HS-5 (cell line): ENCODE results near the gene MAPK11.

Experiments
- DNase-seq: peaks from one replicate; pipeline ENCODE4 v3.0.0-alpha.2; 2012; ENCODE audit warnings: low read depth

Gene MAPK11

DNA sequence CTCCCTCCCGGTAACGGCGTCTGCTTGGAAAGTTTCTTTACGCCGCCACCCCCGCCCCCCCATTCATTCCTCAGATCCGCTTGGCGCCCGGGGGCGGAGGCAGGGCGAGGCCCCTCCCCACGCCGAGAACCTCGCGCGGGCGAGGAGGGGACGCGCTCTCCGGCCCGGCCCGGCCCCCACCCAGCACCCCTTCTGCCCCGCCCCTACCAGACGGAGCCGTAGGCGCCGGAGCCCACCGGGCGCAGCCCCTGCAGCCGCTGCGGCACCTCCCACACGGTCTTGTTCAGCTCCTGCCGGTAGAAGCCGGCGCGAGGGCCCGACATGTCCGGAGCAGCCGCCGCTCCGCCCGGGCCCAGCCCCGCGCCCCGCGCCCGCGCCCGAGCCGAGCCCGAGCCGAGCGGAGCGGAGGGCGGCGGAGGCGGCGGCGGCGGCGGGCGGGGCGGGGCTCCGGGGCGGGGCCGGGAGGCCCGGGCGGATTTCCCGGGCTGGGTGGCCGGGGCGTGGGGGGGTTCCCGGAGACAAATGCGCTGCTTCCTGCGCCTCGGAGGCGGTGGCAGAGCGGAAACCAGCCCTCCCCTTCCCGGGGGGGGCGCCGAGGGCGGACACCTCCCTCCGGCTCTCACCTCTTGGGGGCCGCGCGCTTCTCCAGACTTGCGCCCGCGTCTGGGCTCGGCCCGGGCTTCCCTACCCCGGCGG, at the start of gene MAPK11:
TSS of gene MAPK11 (minus strand) at position 411 of the 696 bp plus-strand sequence. CDS start at position 323, 88 bp downstream.
- DNase-seq: no peak

DNA sequence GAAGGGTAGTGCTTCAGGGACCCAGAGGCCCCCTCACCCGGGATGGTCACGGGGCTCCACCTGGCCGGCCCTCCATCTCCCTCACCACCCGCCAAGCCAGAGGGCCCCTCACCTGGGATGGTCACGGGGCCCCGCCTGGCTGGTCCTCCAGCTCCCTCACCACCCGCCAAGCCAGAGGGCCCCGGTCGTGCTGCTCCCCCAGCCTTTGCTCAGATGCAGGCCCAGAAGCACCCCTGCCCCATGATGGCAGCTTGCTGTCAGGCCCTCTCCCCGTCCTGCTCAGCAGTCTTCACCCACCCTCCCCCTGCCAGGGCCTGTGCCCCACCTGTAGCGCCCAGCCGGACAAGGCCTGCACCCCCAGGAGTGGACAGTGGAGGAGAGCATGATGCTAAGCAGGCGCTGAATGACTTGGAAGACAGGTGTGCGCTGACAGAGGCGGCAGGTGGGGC, 49.3 kb upstream of the MAPK11 start:
- DNase-seq: no peak

DNA sequence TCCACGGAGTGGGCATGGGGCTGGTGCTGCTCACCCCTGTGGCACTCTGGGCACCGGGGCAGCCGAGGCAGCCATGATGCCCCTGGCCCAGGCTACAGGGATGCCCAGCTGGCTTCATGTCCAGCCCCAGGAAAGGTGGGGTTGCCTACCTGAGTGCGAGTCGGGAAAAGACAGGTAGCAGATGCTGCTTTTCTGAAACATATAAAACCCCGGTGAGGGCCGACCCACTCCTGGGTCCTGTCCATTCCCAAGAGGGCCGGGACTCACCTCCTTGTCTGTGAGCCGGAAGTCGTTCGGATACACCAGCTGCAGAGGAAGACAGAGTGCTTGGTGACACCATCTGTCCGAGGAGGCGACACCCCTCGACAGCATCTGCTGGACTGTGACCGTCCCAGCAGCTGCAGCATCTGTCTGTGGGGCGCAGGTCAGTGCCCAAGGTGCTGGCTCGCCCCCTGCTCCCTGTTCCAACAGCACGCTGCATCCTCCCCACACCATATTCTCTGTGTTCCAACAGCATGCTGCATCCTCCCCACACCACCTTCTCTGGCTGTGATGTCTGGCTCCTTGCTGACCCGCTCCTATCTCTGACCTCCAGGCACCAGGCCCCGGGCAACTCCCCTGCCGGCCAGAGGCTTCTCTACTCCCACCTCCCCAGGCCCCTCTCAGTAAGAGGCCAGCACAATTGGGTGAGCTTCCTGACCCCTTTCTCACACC, 48.7 kb upstream of the MAPK11 start:
- no peak for DNase-seq

DNA sequence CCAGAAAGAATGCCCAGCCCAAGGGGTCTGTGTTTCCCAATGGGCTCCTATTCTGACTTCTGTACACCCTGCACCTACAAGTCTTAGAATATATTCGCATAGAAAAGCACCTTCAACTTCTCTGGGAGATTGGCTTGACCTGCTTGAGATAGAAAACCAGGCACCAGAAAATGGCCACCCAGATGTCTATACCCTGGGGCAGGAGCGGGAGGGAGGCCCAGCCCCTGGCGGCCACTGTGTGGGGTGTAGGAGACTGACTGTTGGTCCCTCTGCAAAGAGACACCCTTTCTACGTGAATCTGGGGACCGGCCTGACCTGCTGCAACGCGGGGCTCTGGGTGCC, 48.1 kb upstream of the MAPK11 start:
- no peak for DNase-seq

DNA sequence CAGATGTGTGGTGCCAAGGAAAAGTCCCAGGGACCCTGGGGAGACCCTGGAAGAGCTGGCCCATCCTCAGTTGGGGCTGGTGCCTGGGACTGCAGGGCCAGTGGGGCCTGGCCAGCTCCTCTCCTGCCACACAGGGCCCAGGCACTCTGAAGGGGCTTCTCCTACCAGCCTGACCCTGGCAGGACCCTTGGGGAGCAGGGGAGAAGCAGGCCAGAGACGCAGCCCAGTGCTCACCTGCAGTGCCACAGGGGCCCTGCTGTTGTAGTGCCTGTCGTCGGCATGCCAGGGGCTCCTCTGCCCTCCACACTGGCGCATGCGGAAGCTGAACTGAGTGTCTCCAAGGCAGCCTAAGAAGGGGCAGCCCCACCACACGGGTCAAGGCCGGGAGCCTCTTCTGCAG, 47.5 kb upstream of the MAPK11 start:
- DNase-seq: no peak

DNA sequence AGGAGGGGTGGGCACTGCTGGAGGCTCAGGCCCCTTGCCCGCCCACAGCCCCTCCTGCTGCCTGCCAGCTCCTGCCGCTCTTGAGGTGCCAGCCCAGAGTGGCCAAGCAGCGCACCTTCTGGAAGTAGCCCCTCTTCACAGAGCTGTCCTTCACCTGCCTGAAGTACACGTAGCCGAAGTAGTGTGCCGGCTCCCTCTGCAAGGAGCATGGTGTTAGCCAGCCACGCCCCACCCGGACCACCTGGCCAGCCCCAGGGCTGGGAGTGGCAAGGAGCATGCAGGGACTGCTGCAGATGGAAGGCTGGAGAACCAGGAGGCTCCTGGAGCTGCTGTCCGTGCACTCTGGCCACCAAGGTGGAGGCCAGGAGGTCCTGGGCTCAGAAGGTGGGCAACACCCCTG, 47.0 kb upstream of the MAPK11 start:
- no peak for DNase-seq

DNA sequence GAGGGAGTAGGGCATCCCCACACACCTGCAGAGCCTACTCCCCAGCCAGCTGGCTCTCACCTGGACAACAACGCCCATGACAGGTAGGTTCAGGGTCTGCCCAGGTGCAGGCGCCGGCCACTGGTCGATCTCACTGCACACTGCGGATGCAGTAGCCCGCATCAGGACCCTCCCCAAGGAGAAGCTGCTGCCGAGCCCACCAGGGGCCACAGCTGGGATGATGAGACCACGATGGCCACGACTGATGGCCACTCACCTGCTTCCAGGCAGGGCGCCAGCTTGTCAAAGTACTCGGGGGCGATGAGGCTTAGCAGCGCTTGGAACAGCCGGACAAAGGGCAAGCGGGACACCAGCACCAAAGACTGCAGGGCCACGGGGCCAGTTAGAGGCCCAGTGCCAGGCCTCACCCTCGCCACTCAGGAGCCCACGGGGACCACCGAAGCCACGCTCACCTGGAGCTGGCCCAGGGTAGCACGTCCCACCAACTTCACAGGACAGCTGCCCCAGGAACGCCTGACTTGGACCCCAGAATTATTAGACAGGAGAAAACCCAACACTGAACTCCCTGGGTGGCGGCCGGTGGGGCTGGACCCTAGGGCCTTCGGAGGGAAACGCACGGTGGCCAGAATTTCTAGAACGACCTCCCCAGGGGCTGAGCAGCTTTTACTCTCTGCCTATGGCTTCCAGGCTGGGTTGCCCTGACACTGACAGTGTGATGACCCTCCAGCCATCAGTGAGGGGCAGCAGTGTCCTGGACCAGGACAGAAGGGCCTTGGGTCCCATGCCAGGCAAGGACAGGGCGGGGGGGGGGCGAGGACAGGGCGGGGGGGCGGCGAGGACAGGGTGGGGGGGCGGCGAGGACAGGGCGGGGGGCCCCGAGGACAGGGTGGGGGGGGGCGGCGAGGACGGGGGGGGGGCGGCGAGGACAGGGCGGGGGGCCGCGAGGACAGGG, 46.2 kb upstream of the MAPK11 start:
- no peak for DNase-seq

DNA sequence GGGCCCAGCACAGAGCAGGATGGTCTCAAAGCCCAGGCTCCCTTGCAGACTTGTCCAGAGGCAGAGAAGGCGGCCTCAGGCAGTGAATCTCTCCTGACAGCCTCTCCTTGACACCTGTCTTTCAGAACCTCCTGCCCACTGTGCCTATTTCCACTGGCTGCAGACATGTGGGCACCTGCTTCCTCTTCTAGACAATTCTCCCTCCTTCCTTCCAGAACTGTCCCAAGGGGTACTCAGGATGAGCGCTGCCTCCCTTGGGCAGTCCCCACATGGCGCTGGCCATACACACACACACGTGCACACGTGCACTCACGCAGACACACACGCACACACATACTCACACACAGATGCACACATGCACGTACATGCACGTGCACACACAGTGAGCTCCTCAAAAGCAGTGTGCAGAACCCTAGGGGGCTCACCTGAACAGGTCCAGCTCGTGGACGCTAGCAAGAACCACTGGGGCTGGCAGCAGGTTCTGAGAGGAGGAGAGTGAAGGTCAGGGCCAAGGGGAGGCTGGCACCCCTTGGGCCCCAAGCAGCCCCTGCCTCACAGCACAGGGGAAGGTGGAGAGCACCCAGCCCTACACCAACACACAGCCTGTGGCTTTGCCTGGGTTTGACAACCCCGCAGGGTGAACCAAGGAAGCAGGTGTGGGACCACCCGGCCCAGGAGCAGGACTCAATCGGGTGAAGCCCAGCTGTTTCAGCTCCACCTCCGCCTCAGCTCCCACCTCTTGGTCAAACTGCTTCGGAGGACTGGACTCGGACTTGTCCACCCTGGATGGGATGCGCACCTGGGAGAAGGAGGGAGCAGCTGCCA, 45.3 kb upstream of the MAPK11 start:
- DNase-seq: no peak

DNA sequence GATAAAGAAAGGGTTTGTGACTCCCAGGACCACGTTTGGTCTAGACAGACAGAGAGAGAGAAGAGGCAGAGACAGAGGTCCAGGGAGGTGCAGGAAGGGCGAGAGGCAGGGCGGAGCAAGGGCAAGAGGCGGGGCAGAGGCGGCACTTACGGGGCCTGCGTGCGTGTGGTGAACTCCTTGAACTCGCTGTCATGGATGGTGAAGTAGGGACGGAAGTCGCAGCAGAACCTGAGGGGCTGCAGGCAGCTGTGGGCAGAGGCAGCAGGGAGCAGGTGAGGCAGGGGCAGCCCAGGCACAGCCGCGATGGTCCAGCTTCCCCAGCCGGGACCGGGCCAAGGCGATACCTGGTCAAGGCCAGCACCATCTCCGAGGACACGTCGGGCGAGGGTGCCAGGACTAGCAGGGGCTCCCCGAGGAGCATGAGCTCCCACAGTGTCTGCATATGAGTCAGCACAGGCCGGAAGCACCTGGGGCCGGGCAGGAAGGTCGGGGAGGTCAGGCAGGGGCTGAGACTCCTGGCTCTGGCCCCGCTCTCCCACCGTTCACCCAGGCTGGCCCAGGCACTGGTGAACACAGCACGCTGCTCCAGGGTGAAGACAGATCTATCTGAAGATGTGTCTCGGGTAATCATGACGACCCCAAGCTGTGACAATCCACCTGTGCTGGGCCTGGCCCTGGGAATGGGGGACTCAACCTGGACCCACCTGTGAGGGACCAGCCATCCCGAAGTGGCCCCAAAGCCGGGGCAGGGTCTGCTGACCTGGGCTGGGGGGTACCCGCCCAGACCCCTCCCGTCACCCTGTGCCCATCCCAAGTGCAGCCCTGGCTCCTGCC, 44.5 kb upstream of the MAPK11 start:
- DNase-seq: no peak

DNA sequence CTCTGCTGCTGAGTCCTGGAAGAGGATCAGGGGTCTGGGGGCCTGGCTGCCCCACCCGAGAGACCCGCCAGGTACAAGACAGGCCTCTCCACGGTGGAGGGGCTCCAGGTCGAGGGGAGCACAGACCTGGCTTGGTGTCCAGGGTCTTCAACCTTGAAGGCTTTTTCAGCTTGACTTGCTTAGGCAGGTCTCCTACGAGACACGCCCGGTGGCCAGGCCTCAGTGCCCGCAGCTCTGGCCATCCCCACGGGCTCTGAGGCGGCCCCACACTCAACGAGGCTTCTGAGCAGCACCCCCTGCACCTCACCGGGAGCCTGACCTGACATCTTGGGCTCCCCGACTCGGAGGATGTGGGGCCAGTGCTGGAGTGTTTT, 43.9 kb upstream of the MAPK11 start:
- no peak for DNase-seq

DNA sequence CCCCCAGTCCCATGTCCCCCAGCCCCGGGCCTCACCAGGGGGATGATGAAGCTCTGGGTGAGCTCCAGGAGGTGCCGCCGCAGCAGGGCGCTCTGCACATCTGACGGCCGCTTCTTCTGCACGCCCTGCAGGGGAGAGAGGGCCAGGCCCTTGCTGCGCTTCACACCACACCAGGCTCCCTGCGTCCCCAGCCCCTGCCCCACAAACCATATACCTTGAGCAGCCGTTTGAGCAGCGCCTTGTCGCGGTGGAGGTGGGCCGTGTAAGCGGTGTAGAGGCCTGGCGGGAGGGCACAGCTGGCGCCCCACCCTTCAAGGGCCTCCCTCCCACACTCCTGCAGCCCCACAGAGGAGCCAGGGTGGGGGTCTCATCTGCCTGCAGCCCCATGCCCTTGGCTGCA, 43.4 kb upstream of the MAPK11 start:
- no peak for DNase-seq

DNA sequence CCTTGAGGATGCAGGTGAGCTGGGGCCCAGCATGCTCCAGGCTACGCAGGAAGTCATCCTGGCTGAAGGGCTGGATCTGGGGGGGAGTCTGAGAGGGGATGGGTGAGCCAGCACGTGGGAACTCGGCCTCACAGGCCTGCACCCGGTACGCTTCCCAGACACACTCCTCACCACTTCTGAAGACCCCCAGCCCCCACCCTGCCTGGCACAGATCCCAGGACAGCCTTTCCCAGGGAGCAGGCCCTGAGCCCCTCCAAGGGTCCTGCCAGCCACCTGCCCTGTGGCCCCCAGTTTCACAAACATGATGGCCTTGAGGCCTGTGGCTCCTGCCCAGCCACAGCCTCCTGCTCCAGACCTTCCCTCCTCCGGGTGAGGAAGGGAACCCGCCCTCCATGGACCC, 42.8 kb upstream of the MAPK11 start:
- DNase-seq: no peak

DNA sequence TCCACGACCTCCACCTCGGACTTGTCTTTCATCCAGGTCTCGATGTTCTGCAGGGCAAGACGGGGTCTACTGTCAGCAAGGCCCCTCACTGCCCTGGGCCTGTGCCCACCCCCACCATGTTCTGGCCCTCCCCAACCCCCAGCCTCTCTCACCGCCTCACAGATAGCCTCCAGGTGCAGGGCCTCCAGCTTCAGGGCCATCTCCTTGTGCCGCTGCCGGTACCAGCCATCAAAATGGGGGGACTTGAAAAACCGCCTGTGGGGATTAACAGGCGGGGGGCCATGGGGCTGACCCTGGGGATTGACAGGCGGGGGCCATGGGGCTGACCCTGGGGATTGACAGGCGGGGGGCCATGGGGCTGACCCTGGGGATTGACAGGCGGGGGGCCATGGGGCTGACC, 42.2 kb upstream of the MAPK11 start:
- no peak for DNase-seq

DNA sequence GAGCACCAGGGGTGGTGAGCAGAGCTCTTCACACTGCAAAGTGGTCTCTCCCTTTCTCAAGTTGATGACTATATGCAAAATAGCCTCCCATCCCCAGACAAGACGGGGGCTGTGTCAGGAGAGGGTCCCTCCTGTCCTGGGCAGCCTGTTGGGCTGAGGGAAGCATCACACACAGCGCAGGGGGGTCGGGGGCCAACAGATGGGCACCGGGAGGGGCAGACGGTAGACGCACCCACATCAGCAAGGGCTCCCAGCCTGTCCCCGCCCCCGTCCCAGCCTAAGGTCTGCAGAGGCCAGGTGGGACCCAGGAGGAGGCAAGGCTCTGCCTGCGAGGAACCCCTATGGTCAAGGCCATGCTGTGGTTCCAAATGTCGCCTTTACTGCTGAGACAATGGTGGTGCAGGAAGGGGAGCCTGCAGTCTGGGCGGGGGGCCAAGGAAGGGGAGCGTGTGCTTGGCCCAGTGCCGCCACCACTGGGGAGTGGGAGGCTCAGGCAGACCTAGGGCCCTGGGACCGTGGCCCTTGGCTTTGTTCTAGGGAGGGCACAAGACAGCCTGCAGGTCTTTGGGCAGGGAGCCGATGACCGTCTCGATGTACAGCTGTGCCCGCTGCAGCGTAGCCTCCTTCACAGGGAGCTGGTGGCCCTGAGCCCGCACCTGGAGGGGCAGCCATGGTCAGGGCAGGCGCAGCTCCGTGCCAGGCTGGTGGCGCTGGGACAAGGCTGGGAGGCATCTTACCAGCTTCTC, 41.6 kb upstream of the MAPK11 start:
- DNase-seq: no peak

DNA sequence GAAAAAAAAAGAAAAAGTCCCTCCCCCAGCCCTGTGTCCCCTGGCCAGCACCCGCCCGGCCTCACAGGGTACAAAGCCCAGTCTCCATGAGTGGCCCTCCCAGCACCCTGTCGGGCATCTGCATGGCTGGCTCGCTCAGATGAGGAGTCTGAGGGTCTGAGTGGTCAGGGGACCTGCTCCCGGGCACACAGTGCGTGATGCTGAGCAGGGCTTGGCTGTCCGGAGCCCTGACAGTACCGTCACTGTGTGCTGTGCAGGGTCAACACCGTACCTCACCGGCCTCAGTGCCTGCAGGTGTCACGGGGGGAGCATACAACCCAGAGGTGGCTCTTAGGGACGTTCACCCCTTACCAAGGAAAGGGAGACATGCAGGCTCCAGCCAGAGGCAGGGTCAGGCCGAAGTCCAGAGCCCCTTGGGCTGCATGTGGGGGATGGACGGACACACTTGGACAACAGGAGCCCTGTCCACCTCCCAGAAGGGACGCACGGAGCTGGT, 40.8 kb upstream of the MAPK11 start:
- DNase-seq: no peak

DNA sequence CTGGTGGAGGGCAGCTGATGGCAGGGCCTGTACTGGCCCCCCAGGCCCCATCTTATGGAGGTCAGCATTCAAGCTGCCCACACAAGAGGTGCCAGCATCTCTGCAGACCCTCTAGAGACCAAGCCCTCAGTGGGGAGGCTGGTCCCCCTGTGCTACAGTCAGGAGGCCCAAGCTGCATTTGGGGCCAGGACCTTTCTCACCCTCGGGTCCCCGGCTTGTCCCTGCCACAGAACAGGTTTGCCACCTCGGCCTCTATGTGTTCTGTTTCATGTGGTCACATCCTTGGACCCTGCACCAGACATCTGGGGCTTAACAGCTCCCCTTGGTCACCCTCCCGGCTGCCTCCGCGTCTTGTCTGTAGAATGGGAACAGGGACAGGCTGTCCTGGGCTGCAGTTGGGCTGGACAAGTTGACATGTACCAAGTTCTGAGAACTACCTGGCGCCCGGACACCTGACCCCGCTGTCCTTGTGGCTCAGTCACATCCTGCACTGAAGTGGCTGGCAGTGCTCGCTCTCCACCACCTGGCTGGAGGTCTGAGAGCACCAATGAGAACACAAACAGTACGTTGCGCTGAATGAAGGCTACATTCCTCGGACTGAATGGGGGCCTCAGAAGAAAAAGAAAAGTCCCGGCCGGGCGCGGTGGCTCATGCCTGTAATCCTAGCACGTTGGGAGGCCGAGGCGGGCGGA, 40.0 kb upstream of the MAPK11 start:
- no peak for DNase-seq

DNA sequence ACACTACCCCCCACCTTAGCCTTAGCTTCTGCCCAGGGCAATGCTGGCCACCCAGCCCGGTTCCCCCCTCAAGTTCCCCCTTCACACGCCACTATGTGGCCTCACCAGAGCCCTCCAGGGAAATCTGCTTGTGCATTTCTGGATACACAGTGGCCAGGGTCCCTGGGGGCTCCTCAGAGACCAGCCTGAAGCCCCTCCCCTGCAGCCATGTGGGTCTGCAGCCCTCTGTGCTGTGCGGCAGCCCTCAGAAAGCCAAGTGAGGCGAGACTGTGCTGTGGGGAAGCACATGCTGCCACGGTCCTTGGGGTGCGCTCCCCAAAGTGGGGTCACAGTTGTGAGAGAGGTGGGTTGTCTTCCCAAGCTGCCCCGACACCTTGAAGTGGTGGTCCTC, 39.4 kb upstream of the MAPK11 start:
- DNase-seq: no peak

DNA sequence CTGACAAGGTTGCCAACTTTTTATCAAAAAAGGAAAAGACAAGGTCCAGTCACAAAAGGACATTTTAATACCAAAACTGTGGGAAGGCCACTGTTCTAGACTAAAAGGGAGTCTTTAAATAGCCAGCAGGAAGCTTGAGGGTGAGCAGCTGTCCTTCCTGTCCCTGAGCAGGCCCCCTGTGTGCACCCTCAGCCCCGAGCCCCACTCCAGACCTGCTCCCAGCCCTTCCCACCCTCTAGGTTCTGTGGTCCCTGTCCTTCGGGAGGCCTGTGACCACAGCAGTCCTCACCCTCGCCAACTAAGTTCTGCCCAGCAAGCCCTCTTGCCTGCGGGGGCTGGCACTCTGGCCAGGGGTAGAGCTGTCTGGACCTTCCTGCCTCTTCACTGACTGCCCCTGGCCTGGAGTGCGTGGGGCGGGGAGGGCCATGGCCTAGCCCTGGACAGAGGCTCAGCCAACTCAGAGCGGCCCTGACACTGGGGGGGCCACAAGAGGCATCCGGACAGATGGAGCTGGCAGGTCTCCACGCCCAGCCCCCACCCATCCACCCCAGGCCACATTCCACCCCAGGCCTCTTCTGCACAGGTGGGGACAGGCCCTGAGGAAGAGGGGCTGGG, 38.9 kb upstream of the MAPK11 start:
- DNase-seq: no peak

DNA sequence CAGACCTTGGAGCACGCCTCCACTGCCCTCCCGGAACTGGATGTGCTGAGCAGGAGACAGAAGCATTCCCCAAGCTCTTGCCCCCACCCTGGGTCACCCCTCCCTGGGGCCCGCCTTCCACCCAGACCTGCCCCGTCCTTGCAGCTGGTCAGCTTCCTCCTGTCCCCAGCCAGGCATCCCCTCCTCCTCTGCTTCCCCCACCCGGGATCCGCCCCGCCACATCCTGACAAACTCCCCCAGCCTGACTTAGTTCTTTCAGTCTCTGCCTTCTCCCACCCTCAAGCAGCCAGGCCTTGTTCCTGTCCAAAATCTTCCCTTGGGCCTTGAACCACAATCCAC, 38.4 kb upstream of the MAPK11 start:
- no peak for DNase-seq
